Brain microvascular endothelial cell (primary cell): ENCODE data around the gene C3.

Experiments
- DNase-seq: peaks from one replicate; pipeline ENCODE4 v3.0.0-alpha.2; 2020
- H3K27ac ChIP-seq: fragments of 250-450 bp; sonication (Bioruptor Pico); 2 replicates; pipeline ENCODE4 v1.5.1; 2020; ENCODE audit warnings: mild to moderate bottlenecking, moderate library complexity
- H3K27me3 ChIP-seq: fragments of 250-450 bp; sonication (Bioruptor Pico); replicated peaks from 2 replicates; pipeline ENCODE4 v1.5.1; 2020; ENCODE audit warnings: mild to moderate bottlenecking
- H3K36me3 ChIP-seq: fragments of 250-450 bp; sonication (Bioruptor Pico); replicated peaks from 2 replicates; pipeline ENCODE4 v1.5.1; 2020; ENCODE audit warnings: mild to moderate bottlenecking
- H3K4me3 ChIP-seq: 2 replicates; pipeline ENCODE4 v1.5.1; 2011; ENCODE audit warnings: low read depth, mild to moderate bottlenecking, control low read depth, low read length, moderate library complexity
- in situ Hi-C: cut with HindIII; loops from 2 replicates; pipeline ENCODE4 v1.10.0; 2017; ENCODE audit warnings: low sequenced_read_pairs, low pct_ligation_motif_present
- TF ChIP-seq, protein P1 (sequence below): IDR thresholded peaks from 2 replicates; pipeline ENCODE4 v1.5.1; 2011; ENCODE audit warnings: low read depth, mild to moderate bottlenecking, moderate library complexity, low read length, control low read depth, inconsistent platforms; ENCODE audit errors: missing control alignments

C3 gene

DNA sequence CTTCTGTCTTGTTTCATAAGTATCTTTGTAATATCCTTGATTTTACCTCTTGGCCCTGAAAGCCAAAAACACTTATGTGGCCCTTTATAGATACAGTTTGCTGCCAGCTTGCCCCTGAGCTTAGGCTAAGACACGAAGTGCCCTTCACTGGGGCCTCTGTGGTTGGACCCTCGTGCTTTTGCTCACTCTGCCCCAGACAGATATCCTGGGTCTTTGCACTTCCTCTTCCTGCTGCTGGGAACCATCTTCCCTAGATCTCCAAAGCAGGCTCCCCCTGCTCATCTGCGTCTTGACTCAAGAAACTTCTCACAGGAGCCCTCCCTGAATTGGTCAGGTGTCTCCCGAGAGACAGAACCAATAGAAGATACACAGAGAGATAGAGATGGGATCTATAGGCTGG, 48.5 kb downstream of the C3 start:
- DNase-seq: no peak
- Histone ChIP-seq H3K27me3 (no peaks in the 10 kb centered on the region), H3K27ac (no peak overlapping the region), H3K36me3 (no peaks in the 10 kb centered on the region), H3K4me3 (no peak overlapping the region)
- in situ Hi-C loops: no loop called here
- TF ChIP-seq, protein P1, sequence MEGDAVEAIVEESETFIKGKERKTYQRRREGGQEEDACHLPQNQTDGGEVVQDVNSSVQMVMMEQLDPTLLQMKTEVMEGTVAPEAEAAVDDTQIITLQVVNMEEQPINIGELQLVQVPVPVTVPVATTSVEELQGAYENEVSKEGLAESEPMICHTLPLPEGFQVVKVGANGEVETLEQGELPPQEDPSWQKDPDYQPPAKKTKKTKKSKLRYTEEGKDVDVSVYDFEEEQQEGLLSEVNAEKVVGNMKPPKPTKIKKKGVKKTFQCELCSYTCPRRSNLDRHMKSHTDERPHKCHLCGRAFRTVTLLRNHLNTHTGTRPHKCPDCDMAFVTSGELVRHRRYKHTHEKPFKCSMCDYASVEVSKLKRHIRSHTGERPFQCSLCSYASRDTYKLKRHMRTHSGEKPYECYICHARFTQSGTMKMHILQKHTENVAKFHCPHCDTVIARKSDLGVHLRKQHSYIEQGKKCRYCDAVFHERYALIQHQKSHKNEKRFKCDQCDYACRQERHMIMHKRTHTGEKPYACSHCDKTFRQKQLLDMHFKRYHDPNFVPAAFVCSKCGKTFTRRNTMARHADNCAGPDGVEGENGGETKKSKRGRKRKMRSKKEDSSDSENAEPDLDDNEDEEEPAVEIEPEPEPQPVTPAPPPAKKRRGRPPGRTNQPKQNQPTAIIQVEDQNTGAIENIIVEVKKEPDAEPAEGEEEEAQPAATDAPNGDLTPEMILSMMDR: no peak

DNA sequence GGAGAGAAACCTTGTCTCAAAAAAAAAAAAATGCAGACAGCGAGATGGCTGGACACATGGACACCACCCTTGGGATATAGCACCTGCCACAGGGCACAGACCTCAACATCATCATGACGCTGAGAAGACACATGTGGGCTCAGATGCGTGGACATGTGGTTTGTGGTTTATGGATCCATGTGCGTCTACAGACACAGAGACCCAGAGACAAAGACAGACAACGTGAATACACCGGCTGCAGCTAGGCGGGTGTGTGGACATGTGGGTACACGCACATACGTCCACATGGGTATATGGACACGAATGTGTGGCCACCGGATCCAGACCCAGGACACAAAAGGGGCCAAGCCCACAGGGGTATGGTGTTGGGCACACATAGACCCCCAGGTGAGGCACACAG, 51.8 kb downstream of the C3 start:
- Histone ChIP-seq H3K27ac (no peak overlapping the region), H3K27me3 (no peaks in the 10 kb centered on the region), H3K4me3 (no peak overlapping the region), H3K36me3 (no peaks in the 10 kb centered on the region)
- TF ChIP-seq, protein P1: no peak
- in situ Hi-C loops: no loop called here
- DNase-seq: no peak

DNA sequence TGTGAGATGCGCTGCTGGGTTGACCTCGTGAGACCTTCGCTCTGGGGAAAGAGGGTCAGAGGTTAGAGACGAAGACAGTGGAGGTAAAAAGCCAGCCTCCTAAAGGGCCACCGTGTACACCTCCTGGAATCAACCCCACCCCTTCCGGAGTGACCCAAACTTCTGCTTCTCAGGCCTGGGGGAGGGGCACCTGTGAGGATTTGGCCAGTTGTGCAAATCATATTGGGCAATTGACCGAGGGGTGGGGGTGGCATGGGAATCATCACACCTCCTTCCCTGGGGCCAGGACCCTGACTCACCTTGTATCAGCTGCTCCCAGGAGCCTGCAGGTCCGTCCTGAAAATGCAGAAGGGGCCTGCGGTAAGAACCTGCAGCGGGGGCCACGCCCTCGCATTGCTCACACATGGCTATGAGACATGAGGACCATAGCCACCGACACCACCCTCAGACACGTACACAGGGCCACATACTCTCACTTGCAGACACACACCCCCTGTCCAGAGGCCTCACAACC, 53.3 kb downstream of the C3 start:
- Histone ChIP-seq H3K36me3 (no peaks in the 10 kb centered on the region), H3K27me3 (no peaks in the 10 kb centered on the region), H3K4me3 (no peak overlapping the region), H3K27ac (no peak overlapping the region)
- in situ Hi-C loops: no loop called here
- no peak for DNase-seq
- TF ChIP-seq, protein P1: no peak

DNA sequence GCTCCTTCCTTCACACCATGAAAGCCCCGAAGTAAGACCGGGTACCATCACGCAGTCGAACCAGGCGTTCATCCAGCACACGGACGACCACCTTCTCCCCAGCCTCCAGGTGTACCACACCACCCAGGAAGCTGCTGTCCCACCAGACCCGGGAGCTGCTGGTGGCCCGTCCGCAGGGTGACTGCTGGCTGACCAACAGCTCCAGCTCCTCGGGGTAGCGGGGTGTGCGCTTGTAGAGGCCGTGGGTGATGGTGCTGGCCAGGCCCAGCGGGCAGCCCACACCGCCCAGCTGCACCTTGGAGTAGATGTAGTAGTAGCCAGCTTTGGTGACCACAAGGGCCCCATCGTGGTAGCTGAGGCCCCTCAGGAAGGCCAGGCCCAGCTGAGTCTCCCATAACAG, 55.5 kb downstream of the C3 start:
- Histone ChIP-seq H3K27ac (no peak overlapping the region), H3K27me3 (no peaks in the 10 kb centered on the region), H3K4me3 (no peak overlapping the region), H3K36me3 (no peaks in the 10 kb centered on the region)
- in situ Hi-C loops: no loop called here
- DNase-seq: no peak
- TF ChIP-seq, protein P1: no peak

DNA sequence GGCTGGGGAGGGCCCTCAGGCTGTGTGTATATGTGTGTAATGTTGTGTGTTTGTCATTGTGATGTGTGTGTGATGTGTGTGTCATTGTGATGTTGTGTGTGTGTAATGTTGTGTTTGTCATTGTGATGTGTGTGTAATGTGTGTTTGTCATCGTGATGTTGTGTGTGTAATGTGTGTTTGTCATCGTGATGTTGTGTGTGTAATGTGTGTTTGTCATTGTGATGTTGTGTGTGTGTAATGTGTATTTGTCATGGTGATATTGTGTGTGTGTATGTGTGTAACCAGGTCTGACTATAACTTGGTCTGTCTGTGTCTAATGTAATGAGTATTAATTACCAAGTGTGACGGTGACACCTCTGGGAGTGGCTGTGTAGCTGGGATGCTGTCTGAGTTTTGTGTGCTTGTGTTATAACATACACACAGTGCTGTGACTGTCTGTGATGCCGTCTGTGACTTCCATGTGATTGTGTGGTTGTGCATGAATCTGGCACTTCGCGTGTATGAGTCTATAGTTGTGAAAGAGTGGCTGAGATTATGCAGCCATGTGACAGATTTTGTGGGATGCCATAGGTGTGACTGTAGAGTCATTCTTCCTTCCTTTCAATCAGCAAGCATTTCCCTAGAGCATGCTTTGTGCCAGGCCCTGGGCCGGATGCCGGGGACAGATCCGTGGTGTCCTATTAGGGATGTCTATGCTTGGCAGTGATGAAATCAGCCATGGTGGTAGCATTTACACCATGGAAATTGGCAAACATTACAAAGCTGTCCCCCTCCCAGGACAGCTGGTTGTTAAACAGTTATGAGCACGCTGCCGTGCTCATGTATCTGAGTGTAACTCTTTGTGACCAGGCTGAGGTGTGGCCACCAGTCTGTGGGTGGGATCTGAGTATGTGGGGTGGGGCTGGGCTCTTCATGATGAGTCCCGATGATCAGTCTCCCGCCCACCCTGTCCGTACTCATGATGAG, 56.9 kb downstream of the C3 start:
- in situ Hi-C loops: no loop called here
- Histone ChIP-seq H3K27ac (no peak overlapping the region), H3K4me3 (no peak overlapping the region), H3K36me3 (no peaks in the 10 kb centered on the region), H3K27me3 (no peaks in the 10 kb centered on the region)
- DNase-seq: no peak
- TF ChIP-seq, protein P1: no peak
